Testis (tissue), 3 donors: ENCODE measurements around the gene LSM3. TPM values are rescaled to one million over a fixed set of nuclear protein-coding genes. Genes with fewer than 3 reads are reported as not detected.

ENCODE experiments used
- DNase-seq: peaks from one replicate; pipeline ENCODE4 v3.0.0-alpha.2; 2019
- H3K27ac ChIP-seq, 2 donors: fragments of 200-600 bp; sonication (generic); one replicate each; pipeline ENCODE4 v1.5.1; 2019
- H3K27me3 ChIP-seq: fragments of 200-600 bp; sonication (generic); one replicate; pipeline ENCODE4 v1.5.1; 2019
- H3K36me3 ChIP-seq: fragments of 200-600 bp; sonication (generic); one replicate; pipeline ENCODE4 v1.5.1; 2017; ENCODE audit warnings: low read depth; ENCODE audit errors: missing control alignments
- H3K4me1 ChIP-seq: fragments of 200-600 bp; sonication (generic); one replicate; pipeline ENCODE4 v1.5.1; 2019
- H3K4me3 ChIP-seq, 2 donors: fragments of 200-600 bp; sonication (generic); one replicate each; pipeline ENCODE4 v1.5.1; 2017 to 2019
- H3K9me3 ChIP-seq: fragments of 200-600 bp; sonication (generic); one replicate; pipeline ENCODE4 v1.5.1; 2017
- POLR2A ChIP-seq: fragments of 450-650 bp; IDR thresholded peaks from one replicate; pipeline ENCODE4 v1.6.1; 2017; ENCODE audit warnings: antibody characterized with exemption, mild to moderate bottlenecking, moderate library complexity
- WGBS, 2 donors: methylation state at CpG; one replicate each; pipeline ENCODE4 v1.1.5; 2018; 5-methylcytosine and 5-hydroxymethylcytosine counted together
- intact Hi-C: fragments of 100-400 bp; cut with DNase I; formaldehyde crosslinking; loops from one replicate; pipeline ENCODE4 v1.15.1; 2023; ENCODE audit warnings: low total_unique reads
- polyA plus RNA-seq: library from polyadenylated mRNA; stranded (reverse); fragments of 350-450 nt; fragmentation: Illumina TruSeq; extraction: RNeasy Lipid Tissue Mini Kit (QIAGEN cat#74804); gene quantifications from one replicate; pipeline ENCODE4 v1.2.3, GENCODE V29; 2014; ENCODE audit warnings: low read depth, low replicate concordance; ENCODE audit not compliant: insufficient read depth
- total RNA-seq, 2 donors: library from RNA; depleted of rRNA; stranded (reverse); fragments of >200 nt; gene quantifications; one replicate each; pipeline ENCODE4 v1.2.3, GENCODE V29; 2016
- TF ChIP-seq, protein P1 (sequence below), 3 experiments: fragments of 450-650 bp in 2 of 3; fragments of 200-600 bp in 1 of 3; sonication (generic) in 1 of 3; IDR thresholded peaks; one replicate each; pipeline ENCODE4 v1.5.1; 2016 to 2019; ENCODE audit warnings: antibody characterized with exemption in 3 of 3, mild to moderate bottlenecking in 2 of 3, moderate library complexity in 1 of 3

LSM3 gene
- total and polyA plus RNA-seq, 3 donors from 2014 or later = 13.6 to 21.2 (median 14.9) TPM

DNA sequence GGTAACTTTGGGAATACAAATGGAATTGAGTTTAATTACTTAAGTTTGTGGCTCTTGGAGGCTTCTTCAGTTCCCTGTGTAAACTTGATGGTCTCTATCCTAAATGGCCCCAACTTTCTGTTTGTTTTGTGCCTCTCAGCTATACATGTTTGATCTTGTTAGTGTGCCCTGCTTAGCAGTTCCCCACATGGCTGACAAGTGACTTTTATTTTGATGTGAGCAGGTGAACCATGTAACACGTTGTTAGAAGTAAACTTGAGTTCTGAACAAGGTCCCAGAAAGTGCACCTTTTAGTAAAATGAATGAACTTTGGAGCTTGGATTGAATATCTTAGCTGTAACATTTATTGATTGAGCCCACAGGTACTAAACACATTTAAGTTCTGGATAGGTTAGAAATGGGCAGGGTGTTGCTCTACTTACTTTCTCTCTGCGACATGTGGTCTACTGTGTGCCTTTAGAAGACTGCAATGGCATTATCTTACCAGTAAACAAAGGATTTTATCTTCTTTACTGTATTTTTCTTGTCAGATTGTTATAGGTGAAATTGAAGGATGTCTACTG, 4.5 kb downstream of the LSM3 start:
- no peaks in the 10 kb centered on the region for H3K9me3 ChIP-seq
- no peaks in the 10 kb centered on the region for H3K36me3 ChIP-seq
- no peak for DNase-seq
- no peak overlapping the region for H3K27ac ChIP-seq
- TF ChIP-seq, protein P1, sequence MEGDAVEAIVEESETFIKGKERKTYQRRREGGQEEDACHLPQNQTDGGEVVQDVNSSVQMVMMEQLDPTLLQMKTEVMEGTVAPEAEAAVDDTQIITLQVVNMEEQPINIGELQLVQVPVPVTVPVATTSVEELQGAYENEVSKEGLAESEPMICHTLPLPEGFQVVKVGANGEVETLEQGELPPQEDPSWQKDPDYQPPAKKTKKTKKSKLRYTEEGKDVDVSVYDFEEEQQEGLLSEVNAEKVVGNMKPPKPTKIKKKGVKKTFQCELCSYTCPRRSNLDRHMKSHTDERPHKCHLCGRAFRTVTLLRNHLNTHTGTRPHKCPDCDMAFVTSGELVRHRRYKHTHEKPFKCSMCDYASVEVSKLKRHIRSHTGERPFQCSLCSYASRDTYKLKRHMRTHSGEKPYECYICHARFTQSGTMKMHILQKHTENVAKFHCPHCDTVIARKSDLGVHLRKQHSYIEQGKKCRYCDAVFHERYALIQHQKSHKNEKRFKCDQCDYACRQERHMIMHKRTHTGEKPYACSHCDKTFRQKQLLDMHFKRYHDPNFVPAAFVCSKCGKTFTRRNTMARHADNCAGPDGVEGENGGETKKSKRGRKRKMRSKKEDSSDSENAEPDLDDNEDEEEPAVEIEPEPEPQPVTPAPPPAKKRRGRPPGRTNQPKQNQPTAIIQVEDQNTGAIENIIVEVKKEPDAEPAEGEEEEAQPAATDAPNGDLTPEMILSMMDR (IDR thresholded peaks at IDR 0.05) = no peak
- TF ChIP-seq POLR2A = no peak
- H3K27me3 ChIP-seq = no peaks in the 10 kb centered on the region
- intact Hi-C loops = loop anchor here (5.0 kb wide), 1 partner anchor 56 kb away; the partner anchor contains the start of gene TMEM43
- WGBS, 2 donors = 63 to 72% methylated on average over 2 of the region's 2 CpGs
- H3K4me1 ChIP-seq = peaks cover 4% of the 10 kb centered on the region
- no peak overlapping the region for H3K4me3 ChIP-seq

DNA sequence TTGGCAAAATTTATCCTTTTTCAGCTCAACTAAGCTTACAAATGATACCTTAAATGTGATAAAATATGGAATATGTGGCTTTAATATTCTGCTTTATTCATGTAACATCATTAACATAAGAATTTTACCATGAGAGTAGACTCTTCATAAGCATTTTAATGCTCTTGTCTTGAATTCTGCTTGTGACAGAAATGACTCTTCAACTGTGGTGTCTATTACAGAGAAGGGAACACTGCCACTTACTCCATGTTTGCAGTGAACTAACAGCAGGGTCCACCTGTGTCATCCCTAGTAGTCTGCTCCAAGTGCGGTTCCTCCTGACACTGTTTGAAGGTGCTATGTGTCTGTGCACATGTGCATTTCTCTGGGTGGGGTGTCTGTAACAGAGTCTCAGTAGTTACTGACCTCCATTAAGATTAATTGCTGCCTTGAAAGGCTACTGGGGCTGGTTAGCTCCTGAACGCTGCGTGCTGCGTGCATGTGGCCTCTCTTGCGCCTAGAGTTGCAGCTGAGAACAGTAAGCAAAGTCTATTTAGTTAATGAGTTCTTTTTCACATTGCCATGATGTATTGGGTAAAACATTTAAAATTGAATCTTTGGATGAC, 8.3 kb downstream of the LSM3 start:
- Histone ChIP-seq H3K9me3 (no peaks in the 10 kb centered on the region), H3K36me3 (no peaks in the 10 kb centered on the region), H3K27ac (no peak overlapping the region), H3K4me1 (no peaks in the 10 kb centered on the region), H3K27me3 (no peaks in the 10 kb centered on the region), H3K4me3 (no peak overlapping the region)
- intact Hi-C loops = no loop called here
- WGBS, 2 donors = 86 to 91% methylated on average over 5 of the region's 5 CpGs
- no peak for DNase-seq
- no peak for TF ChIP-seq POLR2A
- TF ChIP-seq, protein P1 (IDR thresholded peaks at IDR 0.05) = no peak

DNA sequence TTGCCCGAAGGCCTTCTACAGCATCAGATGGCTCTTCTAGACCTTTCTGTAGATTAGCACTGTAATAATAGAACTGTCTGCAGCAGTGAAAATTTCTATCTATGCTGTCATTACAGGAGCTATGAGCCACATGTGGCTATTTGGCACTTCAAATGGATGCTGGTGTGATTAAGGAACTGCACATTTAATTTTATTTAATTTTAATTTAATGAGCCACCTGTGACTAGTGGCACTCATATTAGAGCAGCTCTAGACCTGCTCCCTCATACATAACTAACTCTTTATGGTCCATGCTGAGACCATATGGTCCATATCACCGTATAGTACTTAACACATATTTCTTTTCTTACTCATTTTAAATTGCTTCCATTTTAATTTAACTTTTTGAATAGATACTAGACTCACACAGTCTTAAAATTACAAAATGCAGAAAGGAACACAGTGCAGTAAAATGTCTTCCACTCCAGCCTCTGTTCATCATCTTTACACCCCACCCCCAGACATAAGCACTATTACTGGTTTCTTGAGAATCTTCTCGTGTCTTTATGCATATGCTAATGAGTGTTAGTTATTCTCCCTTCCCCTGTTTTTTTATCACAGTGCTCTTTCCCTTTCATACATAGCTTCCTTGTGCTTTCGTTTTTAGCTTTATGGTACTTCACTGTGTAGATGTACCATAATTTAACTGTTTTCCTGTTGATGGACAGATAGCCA, 9.6 kb downstream of the LSM3 start:
- Histone ChIP-seq H3K27me3 (no peaks in the 10 kb centered on the region), H3K4me3 (no peak overlapping the region), H3K4me1 (no peaks in the 10 kb centered on the region), H3K27ac (no peak overlapping the region), H3K36me3 (no peaks in the 10 kb centered on the region), H3K9me3 (no peaks in the 10 kb centered on the region)
- intact Hi-C loops = no loop called here
- WGBS, 2 donors = 65 to 89% methylated on average over 4 of the region's 4 CpGs
- TF ChIP-seq, protein P1 (IDR thresholded peaks at IDR 0.05) = no peak
- no peak for TF ChIP-seq POLR2A
- no peak for DNase-seq

DNA sequence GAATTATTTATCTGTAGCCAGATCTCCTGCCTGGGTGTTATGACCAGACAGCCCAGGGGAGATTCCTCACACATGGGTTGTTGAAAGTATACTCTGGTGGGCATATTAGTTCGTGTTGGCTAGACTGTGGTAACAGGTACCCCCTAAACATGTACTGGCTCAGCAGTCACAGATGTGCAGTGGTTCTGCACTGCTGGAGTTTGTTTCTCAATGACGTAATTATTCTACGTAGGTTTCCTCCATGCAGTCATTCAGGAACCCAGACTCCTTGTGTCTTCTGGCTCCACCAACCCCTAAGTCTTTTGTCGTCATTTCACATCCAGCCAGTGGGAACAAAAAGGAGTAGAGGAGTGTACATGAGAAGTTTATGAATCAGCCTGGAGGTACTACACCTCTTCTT, 16.2 kb downstream of the LSM3 start:
- WGBS, 2 donors = 92 to 96% methylated on average over 4 of the region's 4 CpGs
- H3K4me3 ChIP-seq = no peak overlapping the region
- no peak for DNase-seq
- no peak overlapping the region for H3K27ac ChIP-seq
- intact Hi-C loops = no loop called here
- H3K36me3 ChIP-seq = no peaks in the 10 kb centered on the region
- H3K4me1 ChIP-seq = no peaks in the 10 kb centered on the region
- no peaks in the 10 kb centered on the region for H3K9me3 ChIP-seq
- H3K27me3 ChIP-seq = no peaks in the 10 kb centered on the region
- TF ChIP-seq, protein P1 (IDR thresholded peaks at IDR 0.05) = no peak
- TF ChIP-seq POLR2A = no peak
